HepG2 (cell line): ENCODE data around the gene USF2. TPM values are rescaled to one million over a fixed set of nuclear protein-coding genes. Genes with fewer than 3 reads are reported as not detected.

Experiments
- GTF2F1 ChIP-seq: fragments of 150-350 bp; IDR thresholded peaks from 2 replicates; pipeline ENCODE4 v1.6.1; 2014; ENCODE audit warnings: low read length
- HNF4A ChIP-seq: sonication (generic); formaldehyde crosslinking; IDR thresholded peaks from 2 replicates; pipeline ENCODE4 v1.4.0; 2020; ENCODE audit warnings: missing genetic modification reagents
- NR2C2 ChIP-seq: sonication (generic); formaldehyde crosslinking; IDR thresholded peaks from 2 replicates; pipeline ENCODE4 v1.4.0; 2020; ENCODE audit warnings: missing genetic modification reagents, mild to moderate bottlenecking, moderate library complexity, borderline replicate concordance
- WIZ ChIP-seq: sonication (generic); formaldehyde crosslinking; IDR thresholded peaks from 2 replicates; pipeline ENCODE4 v1.5.1; 2020; ENCODE audit warnings: mild to moderate bottlenecking, missing genetic modification reagents
- ZBTB1 ChIP-seq: sonication (generic); formaldehyde crosslinking; IDR thresholded peaks from 2 replicates; pipeline ENCODE4 v1.4.0; 2020; ENCODE audit warnings: missing genetic modification reagents, borderline replicate concordance
- ZNF446 ChIP-seq: sonication (generic); formaldehyde crosslinking; IDR thresholded peaks from 2 replicates; pipeline ENCODE4 v1.5.0; 2020; ENCODE audit warnings: mild to moderate bottlenecking, missing genetic modification reagents
- ZNF816 ChIP-seq: sonication (generic); formaldehyde crosslinking; IDR thresholded peaks from 2 replicates; pipeline ENCODE4 v1.8.0; 2022; ENCODE audit warnings: missing genetic modification reagents, mild to moderate bottlenecking, borderline replicate concordance
- polyA plus RNA-seq, 8 experiments: library from polyadenylated mRNA; depleted of rRNA in 3 of 8; stranded (reverse) in 7 of 8; unstranded in 1 of 8; fragments of >200 nt; fragmentation: Illumina TruSeq in 4 of 8; extraction: Trizol in 4 of 8; gene quantifications; 2 replicates each; pipeline versions ENCODE4 v1.2.1 to v1.2.3, GENCODE V29; 2011 to 2016; ENCODE audit warnings: low read depth in 4 of 8, missing spikeins in 1 of 8, mixed read lengths in 1 of 8; ENCODE audit not compliant: insufficient read depth in 1 of 8
- total RNA-seq, 5 experiments: library from RNA; depleted of rRNA; stranded (reverse); fragments of >200 nt; fragmentation: Illumina TruSeq; extraction: Trizol; gene quantifications; 2 replicates each; pipeline ENCODE4 v1.2.3, GENCODE V29; 2016; ENCODE audit warnings: low read depth in 1 of 5
- TF ChIP-seq, protein P1 (sequence below): sonication (generic); formaldehyde crosslinking; IDR thresholded peaks from 2 replicates; pipeline ENCODE4 v1.4.0; 2020; ENCODE audit warnings: missing genetic modification reagents, borderline replicate concordance
- TF ChIP-seq, protein P2 (sequence below): IDR thresholded peaks from 2 replicates; pipeline ENCODE4 v1.6.1; 2012; ENCODE audit warnings: low read length, improper control_type of control experiment
- TF ChIP-seq, protein P3 (sequence below): sonication (generic); formaldehyde crosslinking; IDR thresholded peaks from 2 replicates; pipeline ENCODE4 v1.5.0; 2020; ENCODE audit warnings: mild to moderate bottlenecking, missing genetic modification reagents
- TF ChIP-seq, protein P4 (sequence below): sonication (generic); formaldehyde crosslinking; IDR thresholded peaks from 2 replicates; pipeline ENCODE4 v1.4.0; 2020; ENCODE audit warnings: missing genetic modification reagents
- TF ChIP-seq, protein P5 (sequence below): sonication (generic); formaldehyde crosslinking; IDR thresholded peaks from 2 replicates; pipeline ENCODE4 v1.5.0; 2020; ENCODE audit warnings: missing genetic modification reagents, mild to moderate bottlenecking, borderline replicate concordance
- TF ChIP-seq, protein P6 (sequence below): sonication (generic); formaldehyde crosslinking; IDR thresholded peaks from 2 replicates; pipeline ENCODE4 v1.9.0; 2021; ENCODE audit warnings: missing genetic modification reagents, mild to moderate bottlenecking, borderline replicate concordance
- TF ChIP-seq, protein P7 (sequence below): IDR thresholded peaks from 2 replicates; pipeline ENCODE4 v1.6.1; 2016; ENCODE audit warnings: missing compliant biosample characterization, missing genetic modification reagents, borderline replicate concordance

The USF2 gene
- total and polyA plus RNA-seq, 2 of the 13 experiments (the other 11 are each of a cell fraction or from before 2014, with no cell fraction given) = 54.9 to 106 TPM

DNA sequence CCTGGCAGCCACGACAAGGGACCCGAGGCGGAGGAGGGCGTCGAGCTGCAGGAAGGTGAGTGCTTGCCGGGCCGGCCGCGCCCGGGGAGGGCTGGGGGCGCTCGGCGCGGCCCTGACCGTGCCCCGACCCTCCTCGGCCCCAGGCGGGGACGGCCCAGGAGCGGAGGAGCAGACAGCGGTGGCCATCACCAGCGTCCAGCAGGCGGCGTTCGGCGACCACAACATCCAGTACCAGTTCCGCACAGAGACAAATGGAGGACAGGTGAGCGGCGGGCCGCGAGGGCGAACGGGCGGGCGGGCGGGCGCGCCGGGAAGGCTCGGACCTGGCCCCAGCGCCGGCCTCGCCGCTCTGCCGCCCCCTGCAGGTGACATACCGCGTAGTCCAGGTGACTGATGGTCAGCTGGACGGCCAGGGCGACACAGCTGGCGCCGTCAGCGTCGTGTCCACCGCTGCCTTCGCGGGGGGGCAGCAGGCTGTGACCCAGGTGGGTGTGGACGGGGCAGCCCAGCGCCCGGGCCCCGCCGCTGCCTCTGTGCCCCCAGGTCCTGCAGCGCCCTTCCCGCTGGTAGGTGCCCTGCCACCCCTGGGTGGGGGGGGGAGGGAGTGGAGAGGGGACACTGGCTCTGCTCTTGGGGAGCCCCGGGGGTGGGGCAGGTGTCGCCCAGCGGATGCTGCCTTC is 816 bp downstream of the USF2 start (continued):
- TF ChIP-seq, protein P1, sequence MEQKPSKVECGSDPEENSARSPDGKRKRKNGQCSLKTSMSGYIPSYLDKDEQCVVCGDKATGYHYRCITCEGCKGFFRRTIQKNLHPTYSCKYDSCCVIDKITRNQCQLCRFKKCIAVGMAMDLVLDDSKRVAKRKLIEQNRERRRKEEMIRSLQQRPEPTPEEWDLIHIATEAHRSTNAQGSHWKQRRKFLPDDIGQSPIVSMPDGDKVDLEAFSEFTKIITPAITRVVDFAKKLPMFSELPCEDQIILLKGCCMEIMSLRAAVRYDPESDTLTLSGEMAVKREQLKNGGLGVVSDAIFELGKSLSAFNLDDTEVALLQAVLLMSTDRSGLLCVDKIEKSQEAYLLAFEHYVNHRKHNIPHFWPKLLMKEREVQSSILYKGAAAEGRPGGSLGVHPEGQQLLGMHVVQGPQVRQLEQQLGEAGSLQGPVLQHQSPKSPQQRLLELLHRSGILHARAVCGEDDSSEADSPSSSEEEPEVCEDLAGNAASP (CRISPR knock-in tag) = peak; percentile 46
- TF ChIP-seq HNF4A (peak; percentile 23; the same call in 1 of the 2 replicates), NR2C2 (CRISPR knock-in tag) (peak; percentile 37; the same call in 1 of the 2 replicates), WIZ (CRISPR knock-in tag) (no peak), ZBTB1 (CRISPR knock-in tag) (no peak), ZNF816 (CRISPR knock-in tag) (no peak), ZNF446 (CRISPR knock-in tag) (no peak; the same call in 1 of the 2 replicates), GTF2F1 (no peak)
- TF ChIP-seq, protein P2, sequence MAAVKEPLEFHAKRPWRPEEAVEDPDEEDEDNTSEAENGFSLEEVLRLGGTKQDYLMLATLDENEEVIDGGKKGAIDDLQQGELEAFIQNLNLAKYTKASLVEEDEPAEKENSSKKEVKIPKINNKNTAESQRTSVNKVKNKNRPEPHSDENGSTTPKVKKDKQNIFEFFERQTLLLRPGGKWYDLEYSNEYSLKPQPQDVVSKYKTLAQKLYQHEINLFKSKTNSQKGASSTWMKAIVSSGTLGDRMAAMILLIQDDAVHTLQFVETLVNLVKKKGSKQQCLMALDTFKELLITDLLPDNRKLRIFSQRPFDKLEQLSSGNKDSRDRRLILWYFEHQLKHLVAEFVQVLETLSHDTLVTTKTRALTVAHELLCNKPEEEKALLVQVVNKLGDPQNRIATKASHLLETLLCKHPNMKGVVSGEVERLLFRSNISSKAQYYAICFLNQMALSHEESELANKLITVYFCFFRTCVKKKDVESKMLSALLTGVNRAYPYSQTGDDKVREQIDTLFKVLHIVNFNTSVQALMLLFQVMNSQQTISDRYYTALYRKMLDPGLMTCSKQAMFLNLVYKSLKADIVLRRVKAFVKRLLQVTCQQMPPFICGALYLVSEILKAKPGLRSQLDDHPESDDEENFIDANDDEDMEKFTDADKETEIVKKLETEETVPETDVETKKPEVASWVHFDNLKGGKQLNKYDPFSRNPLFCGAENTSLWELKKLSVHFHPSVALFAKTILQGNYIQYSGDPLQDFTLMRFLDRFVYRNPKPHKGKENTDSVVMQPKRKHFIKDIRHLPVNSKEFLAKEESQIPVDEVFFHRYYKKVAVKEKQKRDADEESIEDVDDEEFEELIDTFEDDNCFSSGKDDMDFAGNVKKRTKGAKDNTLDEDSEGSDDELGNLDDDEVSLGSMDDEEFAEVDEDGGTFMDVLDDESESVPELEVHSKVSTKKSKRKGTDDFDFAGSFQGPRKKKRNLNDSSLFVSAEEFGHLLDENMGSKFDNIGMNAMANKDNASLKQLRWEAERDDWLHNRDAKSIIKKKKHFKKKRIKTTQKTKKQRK = no peak
- TF ChIP-seq, protein P3, sequence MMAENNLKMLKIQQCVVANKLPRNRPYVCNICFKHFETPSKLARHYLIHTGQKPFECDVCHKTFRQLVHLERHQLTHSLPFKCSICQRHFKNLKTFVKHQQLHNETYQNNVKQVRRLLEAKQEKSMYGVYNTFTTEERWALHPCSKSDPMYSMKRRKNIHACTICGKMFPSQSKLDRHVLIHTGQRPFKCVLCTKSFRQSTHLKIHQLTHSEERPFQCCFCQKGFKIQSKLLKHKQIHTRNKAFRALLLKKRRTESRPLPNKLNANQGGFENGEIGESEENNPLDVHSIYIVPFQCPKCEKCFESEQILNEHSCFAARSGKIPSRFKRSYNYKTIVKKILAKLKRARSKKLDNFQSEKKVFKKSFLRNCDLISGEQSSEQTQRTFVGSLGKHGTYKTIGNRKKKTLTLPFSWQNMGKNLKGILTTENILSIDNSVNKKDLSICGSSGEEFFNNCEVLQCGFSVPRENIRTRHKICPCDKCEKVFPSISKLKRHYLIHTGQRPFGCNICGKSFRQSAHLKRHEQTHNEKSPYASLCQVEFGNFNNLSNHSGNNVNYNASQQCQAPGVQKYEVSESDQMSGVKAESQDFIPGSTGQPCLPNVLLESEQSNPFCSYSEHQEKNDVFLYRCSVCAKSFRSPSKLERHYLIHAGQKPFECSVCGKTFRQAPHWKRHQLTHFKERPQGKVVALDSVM = 0 out of 2 replicates have a peak, but pooled peaks have one; percentile 22
- TF ChIP-seq, protein P4, sequence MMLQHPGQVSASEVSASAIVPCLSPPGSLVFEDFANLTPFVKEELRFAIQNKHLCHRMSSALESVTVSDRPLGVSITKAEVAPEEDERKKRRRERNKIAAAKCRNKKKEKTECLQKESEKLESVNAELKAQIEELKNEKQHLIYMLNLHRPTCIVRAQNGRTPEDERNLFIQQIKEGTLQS = no peak
- TF ChIP-seq, protein P5, sequence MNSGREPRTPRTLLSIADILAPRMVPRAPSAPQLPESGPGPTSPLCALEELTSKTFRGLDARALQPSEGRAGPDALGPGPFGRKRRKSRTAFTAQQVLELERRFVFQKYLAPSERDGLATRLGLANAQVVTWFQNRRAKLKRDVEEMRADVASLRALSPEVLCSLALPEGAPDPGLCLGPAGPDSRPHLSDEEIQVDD = no peak
- TF ChIP-seq, protein P6, sequence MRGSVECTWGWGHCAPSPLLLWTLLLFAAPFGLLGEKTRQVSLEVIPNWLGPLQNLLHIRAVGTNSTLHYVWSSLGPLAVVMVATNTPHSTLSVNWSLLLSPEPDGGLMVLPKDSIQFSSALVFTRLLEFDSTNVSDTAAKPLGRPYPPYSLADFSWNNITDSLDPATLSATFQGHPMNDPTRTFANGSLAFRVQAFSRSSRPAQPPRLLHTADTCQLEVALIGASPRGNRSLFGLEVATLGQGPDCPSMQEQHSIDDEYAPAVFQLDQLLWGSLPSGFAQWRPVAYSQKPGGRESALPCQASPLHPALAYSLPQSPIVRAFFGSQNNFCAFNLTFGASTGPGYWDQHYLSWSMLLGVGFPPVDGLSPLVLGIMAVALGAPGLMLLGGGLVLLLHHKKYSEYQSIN (CRISPR knock-in tag) = no peak
- TF ChIP-seq, protein P7, sequence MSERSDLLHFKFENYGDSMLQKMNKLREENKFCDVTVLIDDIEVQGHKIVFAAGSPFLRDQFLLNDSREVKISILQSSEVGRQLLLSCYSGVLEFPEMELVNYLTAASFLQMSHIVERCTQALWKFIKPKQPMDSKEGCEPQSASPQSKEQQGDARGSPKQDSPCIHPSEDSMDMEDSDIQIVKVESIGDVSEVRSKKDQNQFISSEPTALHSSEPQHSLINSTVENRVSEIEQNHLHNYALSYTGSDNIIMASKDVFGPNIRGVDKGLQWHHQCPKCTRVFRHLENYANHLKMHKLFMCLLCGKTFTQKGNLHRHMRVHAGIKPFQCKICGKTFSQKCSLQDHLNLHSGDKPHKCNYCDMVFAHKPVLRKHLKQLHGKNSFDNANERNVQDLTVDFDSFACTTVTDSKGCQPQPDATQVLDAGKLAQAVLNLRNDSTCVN = no peak
